ENCODE results near the gene KIAA1958.

KIAA1958 gene

DNA sequence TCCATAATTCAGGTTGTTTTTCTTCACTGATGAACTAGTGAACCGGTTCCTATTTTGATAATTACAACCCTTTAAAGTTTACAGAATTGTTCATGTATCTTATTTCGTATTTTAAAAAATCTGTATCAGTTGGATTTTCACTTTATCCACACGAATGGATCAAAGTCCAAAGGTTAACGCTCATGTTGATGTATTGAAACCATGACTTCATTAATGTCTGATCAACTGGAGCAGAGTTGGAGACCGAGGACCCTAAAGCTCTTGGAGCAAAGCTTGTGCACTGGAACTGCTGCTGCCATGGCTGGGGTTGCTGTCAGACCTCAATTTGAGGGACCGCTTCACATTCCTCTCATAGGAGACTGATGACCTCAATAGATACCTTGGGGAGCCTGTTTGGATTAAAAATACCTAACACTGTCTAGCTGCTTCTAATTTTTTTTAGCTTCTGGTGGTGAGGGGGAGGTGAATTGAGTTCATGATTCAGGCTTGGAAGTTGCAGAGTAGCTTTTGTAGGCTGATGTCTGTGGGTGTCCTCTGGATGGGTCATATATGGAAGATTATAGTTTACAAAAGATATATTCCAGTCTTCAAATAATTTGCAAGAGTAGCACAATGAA, 45.1 kb downstream of the KIAA1958 start:
- no peak for DNase-seq

DNA sequence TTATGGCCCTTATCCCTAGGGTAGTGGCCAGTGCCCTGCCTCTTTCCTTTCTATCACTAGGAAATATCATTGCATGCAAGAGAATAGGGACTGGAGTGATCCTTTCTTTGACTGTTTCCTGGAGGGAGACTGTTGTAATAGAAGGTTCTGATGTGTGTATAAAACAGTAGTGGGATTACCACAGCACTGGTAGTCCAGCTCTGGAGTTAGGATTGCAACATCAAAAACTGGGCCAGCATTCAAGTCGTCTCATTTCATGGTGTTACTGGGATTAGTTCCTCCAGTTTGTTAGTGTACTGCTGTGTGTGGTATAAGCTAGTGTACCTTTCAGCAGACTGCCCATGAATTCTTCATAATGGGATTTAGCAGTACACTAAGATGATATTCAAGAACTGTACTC, 45.8 kb downstream of the KIAA1958 start:
- no peak for DNase-seq

DNA sequence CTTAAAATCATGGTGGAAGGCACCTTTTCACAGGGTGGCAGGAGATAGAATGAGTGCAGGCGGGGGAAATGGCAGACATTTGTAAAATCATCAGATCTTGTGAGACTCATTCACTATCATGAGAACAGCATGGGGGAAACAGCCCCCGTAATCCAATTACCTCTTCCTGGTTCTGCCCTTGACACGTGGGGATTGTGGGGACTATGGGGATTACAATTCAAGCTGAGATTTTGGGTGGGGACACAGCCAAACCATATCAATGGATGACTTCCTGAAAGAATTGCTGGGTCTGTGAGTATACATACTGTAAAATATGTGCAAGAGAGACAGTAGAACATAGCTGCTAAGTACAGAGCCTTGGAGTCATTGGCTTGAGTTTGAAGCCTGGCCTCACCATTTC, 47.0 kb downstream of the KIAA1958 start:
- no peak for DNase-seq

GRCh38 chr9:112535301-112535700, 48.7 kb downstream of the KIAA1958 start:
- DNase-seq, result no peak

GRCh38 chr9:112535811-112536210, 49.2 kb downstream of the KIAA1958 start:
- no peak for DNase-seq

DNA sequence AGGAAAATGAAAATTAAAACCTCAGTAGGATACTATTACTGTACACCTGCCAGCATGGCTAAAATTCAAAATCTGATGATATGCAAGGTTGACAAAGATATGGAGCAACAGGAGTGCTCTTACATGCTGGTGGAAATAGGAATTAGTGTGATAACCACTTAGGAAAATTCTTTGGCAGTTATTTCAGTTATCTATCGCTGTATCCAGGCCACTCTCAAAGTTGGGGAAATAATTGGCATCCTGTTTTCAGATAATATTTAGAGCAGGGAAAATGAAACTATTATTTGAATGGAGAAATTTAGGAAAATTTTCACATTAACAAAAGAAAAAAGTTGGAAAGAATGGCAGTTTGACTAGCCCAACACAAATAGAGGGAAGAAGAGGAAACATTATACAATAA, 50.9 kb downstream of the KIAA1958 start:
- no peak for DNase-seq

- DNase-seq, result no peak
These were observed 54.2 kb downstream of the KIAA1958 start for GRCh38 chr9:112540800-112541199.

GRCh38 chr9:112541685-112542084, 55.1 kb downstream of the KIAA1958 start:
- DNase-seq, result no peak

DNA sequence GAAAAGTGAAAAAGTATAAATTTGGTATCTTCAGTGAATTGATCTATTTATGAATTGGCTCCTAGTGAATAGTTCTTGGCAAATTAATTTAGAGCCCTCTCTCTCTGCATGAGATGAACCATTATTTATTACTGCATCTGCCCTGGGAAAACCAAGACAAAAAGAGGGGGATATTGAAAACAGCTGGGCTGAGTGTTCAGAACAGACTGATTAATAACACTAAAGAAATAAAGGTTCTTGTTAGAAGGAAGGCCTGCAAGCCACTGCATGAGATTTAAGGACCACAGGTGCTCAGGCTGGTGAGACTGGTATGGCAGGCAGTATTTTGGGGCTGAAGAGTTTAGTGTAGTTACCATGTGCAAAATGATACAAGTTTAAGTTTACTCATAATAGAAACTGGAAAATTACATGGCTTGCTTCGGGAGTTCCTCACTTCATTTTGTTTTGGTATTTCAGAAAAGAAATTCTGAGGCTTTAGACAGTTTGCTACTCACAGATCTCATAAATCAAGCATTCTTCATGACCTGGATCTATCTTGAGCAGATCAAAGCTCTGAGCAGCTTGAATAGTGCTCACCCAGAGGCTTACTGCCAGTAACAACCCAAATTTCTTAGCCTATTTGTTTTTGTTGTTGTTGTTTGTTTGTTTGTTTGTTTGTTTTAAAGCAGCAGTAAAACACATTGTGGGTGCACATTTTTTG, 56.1 kb downstream of the KIAA1958 start:
- DNase-seq, result no peak

GRCh38 chr9:112544477-112544876, 57.9 kb downstream of the KIAA1958 start:
- DNase-seq, result no peak

DNA sequence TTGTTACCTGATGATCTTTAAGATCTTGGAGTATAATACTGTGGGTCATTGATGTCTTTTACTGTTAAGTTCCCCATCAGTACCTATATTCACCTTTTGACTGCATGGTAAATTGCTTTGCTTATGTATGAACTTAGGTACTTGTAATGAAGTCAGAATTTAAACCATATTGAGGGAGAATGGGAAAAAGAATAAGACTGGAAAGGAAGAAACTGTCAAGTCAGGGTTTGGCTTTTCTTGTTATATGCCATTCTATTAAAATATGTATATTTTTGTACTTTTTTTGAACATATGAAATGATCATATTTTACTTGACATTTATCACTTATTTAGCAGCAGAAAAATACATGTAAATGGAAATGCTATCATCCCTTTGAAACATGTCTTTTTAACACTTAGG, 58.6 kb downstream of the KIAA1958 start:
- DNase-seq, result no peak

GRCh38 chr9:112546149-112547012, 59.8 kb downstream of the KIAA1958 start:
- DNase-seq, result no peak

DNA sequence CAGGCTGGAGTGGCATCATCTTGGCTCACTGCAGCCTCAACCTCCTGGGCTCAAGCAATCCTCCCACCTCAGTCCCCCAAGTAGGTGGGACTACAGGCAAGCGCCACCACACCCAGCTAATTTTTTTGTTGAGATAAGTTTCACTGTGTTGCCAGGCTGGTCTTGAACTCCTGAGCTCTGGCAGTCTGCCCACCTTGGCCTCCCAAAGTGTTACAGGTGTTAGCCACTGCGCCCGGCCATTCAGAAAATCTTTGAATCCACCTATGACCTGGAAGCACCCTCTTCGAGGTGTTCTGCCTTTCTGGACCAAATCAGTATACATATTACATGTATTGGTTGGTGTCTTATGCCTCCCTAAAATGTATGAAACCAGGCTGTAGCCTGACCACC, 61.4 kb downstream of the KIAA1958 start:
- no peak for DNase-seq

DNA sequence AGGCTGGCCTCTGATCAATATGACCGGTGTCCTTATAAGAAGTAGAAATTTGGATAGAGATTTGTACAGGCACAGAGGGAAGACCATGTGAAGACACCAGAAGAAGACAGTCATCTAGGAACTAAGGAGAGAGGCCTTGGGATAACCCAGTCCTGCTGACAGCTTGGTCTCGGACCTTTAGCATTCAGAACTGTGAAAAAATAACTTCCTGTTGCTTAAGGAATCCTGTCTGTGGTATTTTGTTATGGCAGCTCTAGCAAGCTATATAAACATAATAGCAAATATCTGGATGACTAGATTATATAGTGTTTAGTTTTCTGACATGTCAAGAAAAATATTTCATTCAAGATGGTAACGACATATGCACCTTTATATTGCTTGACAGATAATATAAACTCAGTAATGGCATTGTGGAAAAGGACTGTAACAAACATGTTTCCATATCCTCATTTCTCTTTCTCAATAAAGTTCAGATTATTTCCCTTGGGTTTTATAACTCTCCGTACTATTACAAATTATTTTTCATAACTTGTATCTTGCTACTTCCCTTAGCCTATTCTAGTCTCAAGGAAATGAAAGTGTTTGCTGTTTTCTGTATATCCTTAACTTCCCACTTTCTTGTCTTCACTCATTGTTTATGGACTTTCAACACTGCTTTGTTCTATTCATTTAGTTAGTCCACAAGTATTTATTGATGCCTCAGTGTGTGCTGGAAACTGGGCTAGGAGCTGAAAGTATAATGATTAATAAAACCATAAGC, 62.4 kb downstream of the KIAA1958 start:
- DNase-seq, result no peak

DNA sequence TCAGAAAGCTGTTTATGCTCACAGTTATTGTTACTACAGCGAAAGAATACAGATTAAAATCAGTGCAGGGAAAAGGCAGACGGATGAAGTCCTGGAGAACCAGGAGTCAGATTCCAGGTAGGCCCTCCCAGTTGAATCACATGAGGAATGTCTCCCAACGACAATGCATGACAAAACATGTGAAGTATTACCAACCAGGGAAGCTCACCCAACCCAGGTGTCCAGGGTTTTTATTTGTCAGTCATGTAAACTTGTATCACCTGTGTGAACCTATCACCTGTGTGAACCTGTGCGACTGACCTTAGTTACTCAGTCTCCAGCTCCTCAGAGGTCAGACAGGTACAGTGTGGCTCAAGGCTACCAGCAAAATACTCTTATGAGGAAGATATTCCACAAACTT, 63.9 kb downstream of the KIAA1958 start:
- no peak for DNase-seq

DNA sequence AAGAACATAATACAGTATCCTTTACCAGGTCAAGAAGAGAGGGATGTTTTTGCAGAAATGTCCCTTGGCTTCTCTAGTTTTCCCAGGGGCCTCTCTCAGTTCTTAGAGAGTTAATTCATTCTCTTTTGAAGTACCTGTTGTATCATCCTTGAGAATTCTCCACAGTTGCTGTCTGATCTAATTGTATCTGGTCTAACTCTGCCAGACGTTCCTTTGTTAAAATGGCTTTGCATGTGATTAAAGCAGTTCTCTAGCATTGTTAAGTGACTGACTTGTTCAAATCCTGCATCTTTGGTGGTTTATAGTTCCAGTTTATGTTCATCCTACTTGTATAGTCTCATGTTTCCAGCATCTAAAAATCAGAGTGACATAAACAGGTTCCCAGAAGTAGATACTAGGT, 65.0 kb downstream of the KIAA1958 start:
- DNase-seq, result no peak

- DNase-seq, result no peak
These were observed 65.8 kb downstream of the KIAA1958 start for GRCh38 chr9:112552229-112553056.

DNA sequence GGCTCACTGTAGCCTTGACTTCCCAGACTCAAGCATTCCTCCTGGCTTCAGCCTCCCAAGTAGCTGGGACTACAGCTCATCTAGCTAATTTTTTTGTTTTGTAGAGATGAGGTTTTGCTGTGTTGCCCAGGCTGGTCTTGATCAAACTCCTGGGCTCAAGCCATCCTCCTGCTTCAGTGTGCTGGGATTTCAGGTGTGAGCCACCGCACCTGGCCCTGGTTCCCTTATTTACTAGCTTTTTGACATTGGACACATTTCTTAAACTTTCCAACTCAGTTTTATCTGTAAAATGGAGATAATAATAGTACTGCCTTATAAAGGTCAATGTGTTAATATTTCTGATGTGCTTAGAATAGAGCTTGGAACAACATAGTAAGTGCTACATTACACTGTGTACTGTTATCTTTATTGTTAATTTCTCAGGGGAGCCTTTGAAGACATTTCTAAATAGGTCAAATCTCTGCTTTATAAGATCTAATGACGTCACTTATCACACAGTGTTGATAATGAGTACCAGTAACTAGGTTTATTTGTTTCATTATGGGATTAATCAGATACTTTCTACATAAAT, 66.7 kb downstream of the KIAA1958 start:
- DNase-seq, result no peak

GRCh38 chr9:112554516-112554915, 67.9 kb downstream of the KIAA1958 start:
- no peak for DNase-seq

DNA sequence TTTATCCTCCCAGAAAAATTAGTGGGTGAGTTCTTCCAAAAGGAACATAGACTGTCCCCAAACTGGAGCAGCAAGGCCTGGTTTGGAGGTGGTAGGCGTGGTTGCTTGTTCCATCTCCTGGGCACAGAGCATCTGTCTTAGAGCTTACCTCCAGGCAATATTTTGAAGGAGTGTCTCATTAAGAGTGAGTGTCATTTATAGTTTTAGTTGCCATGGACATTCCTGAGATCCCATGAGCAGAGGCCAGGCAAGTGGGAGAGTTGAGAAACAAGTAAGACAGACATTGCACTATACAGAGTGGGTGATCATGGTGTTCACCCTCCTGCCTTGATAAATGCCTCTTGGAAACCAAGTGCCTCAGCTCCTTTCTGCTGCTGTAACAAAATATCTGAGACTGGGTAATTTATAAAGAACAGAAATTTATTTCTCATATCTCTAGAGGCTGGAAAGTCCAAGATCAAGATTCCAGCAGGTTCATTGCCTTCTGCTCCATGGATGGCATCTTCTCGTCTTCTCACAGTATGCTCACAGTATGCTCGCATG, 68.5 kb downstream of the KIAA1958 start:
- DNase-seq, result no peak

GRCh38 chr9:112555844-112556482, 69.3 kb downstream of the KIAA1958 start:
- DNase-seq, result no peak

All from DMS79 (cell line).